Nephron (organoid): ENCODE data around the gene MSI2.
A peak's percentile ranks its signal among the peaks of the same experiment; 100 is the strongest.

Experiments used
- H3K27ac Mint-ChIP-seq, 3 experiments: 2 replicates each; pipeline ENCODE4 v1.8.0; 2020; ENCODE audit warnings: mixed read lengths in 3 of 3, mild to moderate bottlenecking in 2 of 3, moderate library complexity in 1 of 3
- H3K27me3 Mint-ChIP-seq: 2 replicates; pipeline ENCODE4 v1.8.0; 2021; ENCODE audit warnings: low read depth, mild to moderate bottlenecking, moderate library complexity, mixed read lengths
- H3K36me3 Mint-ChIP-seq: 2 replicates; pipeline ENCODE4 v1.8.0; 2020; ENCODE audit warnings: low read depth, mixed read lengths
- H3K4me1 Mint-ChIP-seq: 2 replicates; pipeline ENCODE4 v1.8.0; 2020; ENCODE audit warnings: mixed read lengths
- H3K4me3 Mint-ChIP-seq, 3 experiments: 2 replicates each; pipeline ENCODE4 v1.8.0; 2020; ENCODE audit warnings: mild to moderate bottlenecking in 3 of 3, mixed read lengths in 3 of 3, moderate library complexity in 2 of 3
- H3K9me3 Mint-ChIP-seq: 2 replicates; pipeline ENCODE4 v1.8.0; 2020; ENCODE audit warnings: mixed read lengths
- CTCF ChIP-seq, 3 experiments: fragments of 200-600 bp; sonication (generic); IDR thresholded peaks; one replicate each; pipeline ENCODE4 v1.5.0; 2021; ENCODE audit warnings: antibody characterized with exemption in 3 of 3; ENCODE audit not compliant: unreplicated experiment in 3 of 3

MSI2 gene

GRCh38 chr17:57326764-57327163, 70.4 kb downstream of the MSI2 start:
- H3K9me3 Mint-ChIP-seq, result no peaks in the 10 kb centered on the region
- peaks cover 8% of the 10 kb centered on the region for H3K27me3 Mint-ChIP-seq
- peaks cover 20% of the 10 kb centered on the region for H3K4me1 Mint-ChIP-seq
- no peak for TF ChIP-seq CTCF (IDR thresholded peaks at IDR 0.05; ENCODE audit: unreplicated experiment in 3 of 3)
- no peak overlapping the region for H3K4me3 Mint-ChIP-seq
- peaks cover 34% of the 10 kb centered on the region for H3K36me3 Mint-ChIP-seq
- peak overlapping the region in 1 of 3 experiments; percentile 27 for H3K27ac Mint-ChIP-seq

- TF ChIP-seq CTCF (IDR thresholded peaks at IDR 0.05; ENCODE audit: unreplicated experiment in 3 of 3), result no peak
- Mint-ChIP-seq H3K27me3 (peaks cover 3% of the 10 kb centered on the region), H3K4me3 (no peak overlapping the region), H3K4me1 (peaks cover 20% of the 10 kb centered on the region), H3K9me3 (no peaks in the 10 kb centered on the region), H3K36me3 (peaks cover 30% of the 10 kb centered on the region), H3K27ac (no peak overlapping the region)
Measured at GRCh38 chr17:57327176-57327970, 71.0 kb downstream of the MSI2 start.

- Mint-ChIP-seq H3K27me3 (no peaks in the 10 kb centered on the region), H3K27ac (peak overlapping the region in 1 of 3 experiments; percentile 80), H3K4me3 (no peak overlapping the region), H3K36me3 (peaks cover 24% of the 10 kb centered on the region), H3K9me3 (no peaks in the 10 kb centered on the region), H3K4me1 (peaks cover 20% of the 10 kb centered on the region)
- no peak for TF ChIP-seq CTCF (IDR thresholded peaks at IDR 0.05; ENCODE audit: unreplicated experiment in 3 of 3)
Measured at GRCh38 chr17:57328109-57328882, 72.0 kb downstream of the MSI2 start.

- no peak for TF ChIP-seq CTCF (IDR thresholded peaks at IDR 0.05; ENCODE audit: unreplicated experiment in 3 of 3)
- H3K9me3 Mint-ChIP-seq, result no peaks in the 10 kb centered on the region
- H3K4me1 Mint-ChIP-seq, result peaks cover 20% of the 10 kb centered on the region
- H3K36me3 Mint-ChIP-seq, result peaks cover 20% of the 10 kb centered on the region
- H3K27me3 Mint-ChIP-seq, result no peaks in the 10 kb centered on the region
- H3K4me3 Mint-ChIP-seq, result no peak overlapping the region
- H3K27ac Mint-ChIP-seq, result peak overlapping the region in 2 of 3 experiments; percentile 34 to 80
Measured at GRCh38 chr17:57329380-57330214, 73.3 kb downstream of the MSI2 start.

- peak overlapping the region in 1 of 3 experiments; percentile 80 for H3K27ac Mint-ChIP-seq
- H3K9me3 Mint-ChIP-seq, result no peaks in the 10 kb centered on the region
- peaks cover 20% of the 10 kb centered on the region for H3K4me1 Mint-ChIP-seq
- no peak for TF ChIP-seq CTCF (IDR thresholded peaks at IDR 0.05; ENCODE audit: unreplicated experiment in 3 of 3)
- H3K36me3 Mint-ChIP-seq, result peaks cover 16% of the 10 kb centered on the region
- H3K4me3 Mint-ChIP-seq, result no peak overlapping the region
- no peaks in the 10 kb centered on the region for H3K27me3 Mint-ChIP-seq
Measured at GRCh38 chr17:57330587-57330986, 74.3 kb downstream of the MSI2 start.
